Progenitor cell of endocrine pancreas (in vitro differentiated cells): ENCODE results near the gene TAGLN2. TPM values are rescaled to one million over a fixed set of nuclear protein-coding genes. Genes with fewer than 3 reads are reported as not detected.

Experiments used
- DNase-seq: peaks from one replicate; pipeline ENCODE4 v3.0.0; 2021; ENCODE audit warnings: low spot score; ENCODE audit not compliant: unreplicated experiment
- H3K27ac Mint-ChIP-seq: 2 replicates; pipeline ENCODE4 v1.8.0; 2021; ENCODE audit warnings: mild to moderate bottlenecking, moderate library complexity, mixed read lengths
- H3K27me3 Mint-ChIP-seq: 2 replicates; pipeline ENCODE4 v1.8.0; 2021; ENCODE audit warnings: mixed read lengths
- H3K36me3 Mint-ChIP-seq: 2 replicates; pipeline ENCODE4 v1.8.0; 2022; ENCODE audit warnings: mixed read lengths; ENCODE audit not compliant: insufficient read depth
- H3K4me1 Mint-ChIP-seq: 2 replicates; pipeline ENCODE4 v1.8.0; 2021; ENCODE audit warnings: low read depth, mixed read lengths
- H3K4me3 Mint-ChIP-seq: 2 replicates; pipeline ENCODE4 v1.8.0; 2021; ENCODE audit warnings: low read depth, mild to moderate bottlenecking, moderate library complexity, mixed read lengths
- H3K9me3 Mint-ChIP-seq: 2 replicates; pipeline ENCODE4 v1.8.0; 2021; ENCODE audit warnings: low read depth, mixed read lengths
- total RNA-seq: library from RNA; stranded (reverse); gene quantifications from 2 replicates; pipeline ENCODE4 v1.2.1, GENCODE V29; 2021
- TF ChIP-seq, protein P1 (sequence below): fragments of 200-600 bp; sonication (generic); IDR thresholded peaks from one replicate; pipeline ENCODE4 v1.5.0; 2021; ENCODE audit warnings: antibody characterized with exemption, mild to moderate bottlenecking; ENCODE audit not compliant: unreplicated experiment

The TAGLN2 gene
- total RNA-seq, 1 donor from 2014 or later, result 153 TPM

DNA sequence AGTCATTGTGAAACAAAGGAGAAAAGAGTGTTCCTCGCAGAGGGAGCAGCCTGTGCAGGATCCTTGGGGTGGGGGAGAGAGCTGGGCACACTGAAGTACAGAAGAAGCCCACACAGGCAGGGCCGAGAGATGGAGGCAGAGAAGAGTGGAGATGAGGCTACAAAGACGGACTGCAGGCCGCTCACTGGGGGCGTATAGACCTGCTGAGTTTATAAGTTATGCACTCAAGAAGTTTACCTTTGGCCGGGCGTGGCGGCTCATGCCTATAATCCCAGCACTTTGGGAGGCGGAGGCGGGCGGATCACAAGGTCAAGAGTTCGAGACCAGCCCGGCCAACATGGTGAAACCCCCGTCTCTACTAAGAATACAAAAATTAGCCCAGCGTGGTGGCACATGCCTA lies 36.3 kb upstream of the TAGLN2 start:
- H3K4me1 Mint-ChIP-seq, result peaks cover 12% of the 10 kb centered on the region
- H3K27me3 Mint-ChIP-seq, result peaks cover 7% of the 10 kb centered on the region
- no peak for DNase-seq
- H3K36me3 Mint-ChIP-seq, result no peaks in the 10 kb centered on the region
- H3K27ac Mint-ChIP-seq, result no peak overlapping the region
- no peaks in the 10 kb centered on the region for H3K9me3 Mint-ChIP-seq
- TF ChIP-seq, protein P1, sequence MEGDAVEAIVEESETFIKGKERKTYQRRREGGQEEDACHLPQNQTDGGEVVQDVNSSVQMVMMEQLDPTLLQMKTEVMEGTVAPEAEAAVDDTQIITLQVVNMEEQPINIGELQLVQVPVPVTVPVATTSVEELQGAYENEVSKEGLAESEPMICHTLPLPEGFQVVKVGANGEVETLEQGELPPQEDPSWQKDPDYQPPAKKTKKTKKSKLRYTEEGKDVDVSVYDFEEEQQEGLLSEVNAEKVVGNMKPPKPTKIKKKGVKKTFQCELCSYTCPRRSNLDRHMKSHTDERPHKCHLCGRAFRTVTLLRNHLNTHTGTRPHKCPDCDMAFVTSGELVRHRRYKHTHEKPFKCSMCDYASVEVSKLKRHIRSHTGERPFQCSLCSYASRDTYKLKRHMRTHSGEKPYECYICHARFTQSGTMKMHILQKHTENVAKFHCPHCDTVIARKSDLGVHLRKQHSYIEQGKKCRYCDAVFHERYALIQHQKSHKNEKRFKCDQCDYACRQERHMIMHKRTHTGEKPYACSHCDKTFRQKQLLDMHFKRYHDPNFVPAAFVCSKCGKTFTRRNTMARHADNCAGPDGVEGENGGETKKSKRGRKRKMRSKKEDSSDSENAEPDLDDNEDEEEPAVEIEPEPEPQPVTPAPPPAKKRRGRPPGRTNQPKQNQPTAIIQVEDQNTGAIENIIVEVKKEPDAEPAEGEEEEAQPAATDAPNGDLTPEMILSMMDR, result no peak
- H3K4me3 Mint-ChIP-seq, result no peak overlapping the region

- no peak for DNase-seq
- H3K27me3 Mint-ChIP-seq, result peaks cover 7% of the 10 kb centered on the region
- no peaks in the 10 kb centered on the region for H3K36me3 Mint-ChIP-seq
- H3K27ac Mint-ChIP-seq, result no peak overlapping the region
- TF ChIP-seq, protein P1, result no peak
- no peaks in the 10 kb centered on the region for H3K9me3 Mint-ChIP-seq
- H3K4me3 Mint-ChIP-seq, result no peak overlapping the region
- H3K4me1 Mint-ChIP-seq, result peaks cover 12% of the 10 kb centered on the region
These were observed 35.5 kb upstream of the TAGLN2 start for GRCh38 chr1:159960721-159961381.

- H3K27me3 Mint-ChIP-seq, result peaks cover 11% of the 10 kb centered on the region
- H3K4me3 Mint-ChIP-seq, result no peak overlapping the region
- no peaks in the 10 kb centered on the region for H3K36me3 Mint-ChIP-seq
- H3K4me1 Mint-ChIP-seq, result peaks cover 9% of the 10 kb centered on the region
- TF ChIP-seq, protein P1, result no peak
- DNase-seq, result no peak
- no peak overlapping the region for H3K27ac Mint-ChIP-seq
- H3K9me3 Mint-ChIP-seq, result no peaks in the 10 kb centered on the region
These were observed 34.1 kb upstream of the TAGLN2 start for GRCh38 chr1:159959451-159959850.

- H3K36me3 Mint-ChIP-seq, result no peaks in the 10 kb centered on the region
- no peak for DNase-seq
- H3K4me3 Mint-ChIP-seq, result no peak overlapping the region
- peaks cover 16% of the 10 kb centered on the region for H3K27me3 Mint-ChIP-seq
- peaks cover 6% of the 10 kb centered on the region for H3K4me1 Mint-ChIP-seq
- H3K27ac Mint-ChIP-seq, result no peak overlapping the region
- no peaks in the 10 kb centered on the region for H3K9me3 Mint-ChIP-seq
- TF ChIP-seq, protein P1, result no peak
These were observed 33.5 kb upstream of the TAGLN2 start for GRCh38 chr1:159958719-159959380.

DNA sequence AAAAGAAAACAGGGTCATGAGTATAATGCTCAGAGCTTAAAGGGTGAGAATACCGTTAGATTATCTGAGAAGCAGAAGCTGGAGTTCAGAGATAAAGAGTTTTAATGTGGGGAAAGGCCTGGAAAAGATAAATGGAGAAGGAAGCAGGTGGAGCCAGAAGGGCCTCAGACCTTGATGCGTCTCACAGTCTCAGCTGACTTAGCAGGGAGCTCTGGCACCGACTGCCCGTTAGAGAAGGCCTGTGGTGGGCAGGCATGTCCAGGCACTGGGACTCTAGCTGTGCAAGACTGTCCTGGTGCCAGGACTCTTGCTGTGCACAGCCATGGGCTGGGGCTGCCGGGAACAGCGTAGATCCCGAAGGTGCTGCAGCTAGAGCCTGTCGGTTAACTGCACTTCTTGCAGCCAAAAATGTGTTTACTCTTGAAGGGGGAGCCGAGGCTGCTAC lies 32.5 kb upstream of the TAGLN2 start:
- DNase-seq, result no peak
- TF ChIP-seq, protein P1, result no peak
- Mint-ChIP-seq H3K27me3 (peaks cover 22% of the 10 kb centered on the region), H3K27ac (no peak overlapping the region), H3K4me3 (no peak overlapping the region), H3K9me3 (no peaks in the 10 kb centered on the region), H3K4me1 (peaks cover 6% of the 10 kb centered on the region), H3K36me3 (no peaks in the 10 kb centered on the region)
